HepG2 (cell line): ENCODE measurements around the gene VTN. TPM values are rescaled to one million over a fixed set of nuclear protein-coding genes. Genes with fewer than 3 reads are reported as not detected.

Experiments used
- ATF1 ChIP-seq: IDR thresholded peaks from 2 replicates; pipeline ENCODE4 v1.6.1; 2016; ENCODE audit warnings: mild to moderate bottlenecking, control low read depth
- FIP1L1 ChIP-seq: fragments of 200-400 bp; formaldehyde crosslinking; IDR thresholded peaks from 2 replicates; pipeline ENCODE4 v1.6.1; 2018; ENCODE audit warnings: low read depth, mild to moderate bottlenecking, low read length, moderate library complexity, borderline replicate concordance; ENCODE audit not compliant: insufficient read depth
- HIC2 ChIP-seq: sonication (generic); formaldehyde crosslinking; IDR thresholded peaks from 2 replicates; pipeline ENCODE4 v1.9.0; 2022; ENCODE audit warnings: low read depth, missing genetic modification reagents
- IRX3 ChIP-seq: sonication (generic); formaldehyde crosslinking; IDR thresholded peaks from 2 replicates; pipeline ENCODE4 v1.8.1; 2023; ENCODE audit warnings: mild to moderate bottlenecking, low read depth, missing genetic modification reagents, borderline replicate concordance
- NFATC3 ChIP-seq: sonication (generic); formaldehyde crosslinking; IDR thresholded peaks from 2 replicates; pipeline ENCODE4 v1.5.1; 2020; ENCODE audit warnings: mild to moderate bottlenecking, missing genetic modification reagents
- NFRKB ChIP-seq: fragments of 450-650 bp; IDR thresholded peaks from 2 replicates; pipeline ENCODE4 v1.6.1; 2017
- NONO ChIP-seq, 2 experiments: fragments of 450-650 bp in 1 of 2; sonication (generic) in 1 of 2; formaldehyde crosslinking in 1 of 2; IDR thresholded peaks in 1 of 2; conservative IDR thresholded peaks in 1 of 2; 2 replicates each; pipeline versions ENCODE4 v1.6.1 to v1.8.0; 2017 to 2022; ENCODE audit warnings: mild to moderate bottlenecking in 1 of 2, missing genetic modification reagents in 1 of 2, moderate library complexity in 1 of 2
- PAWR ChIP-seq: sonication (generic); formaldehyde crosslinking; IDR thresholded peaks from 2 replicates; pipeline ENCODE4 v1.4.0; 2020; ENCODE audit warnings: missing genetic modification reagents, mild to moderate bottlenecking, borderline replicate concordance
- SIN3A ChIP-seq: IDR thresholded peaks from 2 replicates; pipeline ENCODE4 v1.6.1; 2011; ENCODE audit warnings: low read depth, mild to moderate bottlenecking, control low read depth, low read length, borderline replicate concordance
- TCF12 ChIP-seq, 2 experiments: fragments of 450-650 bp in 1 of 2; sonication (generic) in 1 of 2; formaldehyde crosslinking in 1 of 2; IDR thresholded peaks; 2 replicates each; pipeline versions ENCODE4 v1.6.1 to v1.8.0; 2017 to 2022; ENCODE audit warnings: antibody characterized with exemption in 1 of 2, mild to moderate bottlenecking in 1 of 2, missing genetic modification reagents in 1 of 2, moderate library complexity in 1 of 2
- TCF7L2 ChIP-seq: IDR thresholded peaks from 2 replicates; pipeline ENCODE4 v1.6.1; 2011; ENCODE audit warnings: mild to moderate bottlenecking, low read depth, low read length, moderate library complexity
- ZBTB33 ChIP-seq: sonication (generic); formaldehyde crosslinking; IDR thresholded peaks from 2 replicates; pipeline ENCODE4 v1.4.0; 2020; ENCODE audit warnings: missing genetic modification reagents
- ZBTB8A ChIP-seq: sonication (generic); formaldehyde crosslinking; IDR thresholded peaks from 2 replicates; pipeline ENCODE4 v1.4.0; 2020; ENCODE audit warnings: mild to moderate bottlenecking, low read depth, missing genetic modification reagents, borderline replicate concordance
- ZKSCAN5 ChIP-seq: sonication (generic); formaldehyde crosslinking; IDR thresholded peaks from 2 replicates; pipeline ENCODE4 v1.5.1; 2020; ENCODE audit warnings: mild to moderate bottlenecking, missing genetic modification reagents
- ZNF124 ChIP-seq: sonication (generic); formaldehyde crosslinking; IDR thresholded peaks from 2 replicates; pipeline ENCODE4 v1.4.0; 2020; ENCODE audit warnings: missing genetic modification reagents
- ZNF180 ChIP-seq: sonication (generic); formaldehyde crosslinking; IDR thresholded peaks from 2 replicates; pipeline ENCODE4 v1.4.0; 2020; ENCODE audit warnings: low read depth, missing genetic modification reagents, borderline replicate concordance
- ZNF333 ChIP-seq: sonication (generic); formaldehyde crosslinking; IDR thresholded peaks from 2 replicates; pipeline ENCODE4 v1.4.0; 2020; ENCODE audit warnings: mild to moderate bottlenecking, missing genetic modification reagents, borderline replicate concordance
- ZNF615 ChIP-seq: sonication (generic); formaldehyde crosslinking; IDR thresholded peaks from 2 replicates; pipeline ENCODE4 v1.5.0; 2020; ENCODE audit warnings: mild to moderate bottlenecking, missing genetic modification reagents, borderline replicate concordance
- ZNF619 ChIP-seq: sonication (generic); formaldehyde crosslinking; IDR thresholded peaks from 2 replicates; pipeline ENCODE4 v1.4.0; 2020; ENCODE audit warnings: mild to moderate bottlenecking, missing genetic modification reagents
- ZNF674 ChIP-seq: sonication (generic); formaldehyde crosslinking; IDR thresholded peaks from 2 replicates; pipeline ENCODE4 v1.5.0; 2020; ENCODE audit warnings: low read depth, mild to moderate bottlenecking, missing genetic modification reagents
- ZNF737 ChIP-seq: sonication (generic); formaldehyde crosslinking; IDR thresholded peaks from 2 replicates; pipeline ENCODE4 v1.5.0; 2020; ENCODE audit warnings: missing genetic modification reagents, mild to moderate bottlenecking, borderline replicate concordance
- ZNF770 ChIP-seq: sonication (generic); formaldehyde crosslinking; IDR thresholded peaks from 2 replicates; pipeline ENCODE4 v1.5.0; 2020; ENCODE audit warnings: mild to moderate bottlenecking, missing genetic modification reagents
- polyA plus RNA-seq, 8 experiments: library from polyadenylated mRNA; depleted of rRNA in 3 of 8; stranded (reverse) in 7 of 8; unstranded in 1 of 8; fragments of >200 nt; fragmentation: Illumina TruSeq in 4 of 8; extraction: Trizol in 4 of 8; gene quantifications; 2 replicates each; pipeline versions ENCODE4 v1.2.1 to v1.2.3, GENCODE V29; 2011 to 2016; ENCODE audit warnings: low read depth in 4 of 8, missing spikeins in 1 of 8, mixed read lengths in 1 of 8; ENCODE audit not compliant: insufficient read depth in 1 of 8
- total RNA-seq, 5 experiments: library from RNA; depleted of rRNA; stranded (reverse); fragments of >200 nt; fragmentation: Illumina TruSeq; extraction: Trizol; gene quantifications; 2 replicates each; pipeline ENCODE4 v1.2.3, GENCODE V29; 2016; ENCODE audit warnings: low read depth in 1 of 5

The VTN gene
- total and polyA plus RNA-seq, 2 of the 13 experiments (the other 11 are each of a cell fraction or from before 2014, with no cell fraction given): 108 to 131 TPM

- TF ChIP-seq ZNF333 (CRISPR knock-in tag) (peak; percentile 49; the same call in 1 of the 2 replicates), ZNF180 (CRISPR knock-in tag) (no peak), NFRKB (no peak), ZNF770 (CRISPR knock-in tag) (peak; percentile 43; the same call in 1 of the 2 replicates), ZNF619 (CRISPR knock-in tag) (no peak), TCF7L2 (no peak), ZNF615 (CRISPR knock-in tag) (peak; percentile 60; the same call in 1 of the 2 replicates), FIP1L1 (no peak), ZNF124 (CRISPR knock-in tag) (0 out of 2 replicates have a peak, but pooled peaks have one; percentile 43), NONO (IDR thresholded peaks at IDR 0.05) (no peak), NONO (CRISPR knock-in tag; conservative IDR thresholded peaks at IDR 0.05) (peak; percentile 89), ZBTB8A (CRISPR knock-in tag) (no peak), NFATC3 (CRISPR knock-in tag) (no peak), ZNF674 (CRISPR knock-in tag) (no peak), TCF12 (IDR thresholded peaks at IDR 0.05) (no peak), TCF12 (CRISPR knock-in tag; IDR thresholded peaks at IDR 0.05) (peak; percentile 50; the same call in 1 of the 2 replicates), PAWR (no peak), IRX3 (CRISPR knock-in tag) (no peak), ZBTB33 (CRISPR knock-in tag) (no peak; the same call in 1 of the 2 replicates), SIN3A (no peak), ZNF737 (CRISPR knock-in tag) (no peak), ZKSCAN5 (CRISPR knock-in tag) (no peak), ATF1 (CRISPR knock-in tag) (peak; percentile 75), HIC2 (CRISPR knock-in tag) (no peak)
Observed at GRCh38 chr17:28357061-28357900, 12.8 kb downstream of the VTN start, which contains the start of gene POLDIP2 (continued).
